Spinal cord (tissue), 10 donors: ENCODE measurements around the gene CCDC149. TPM values are rescaled to one million over a fixed set of nuclear protein-coding genes. Genes with fewer than 3 reads are reported as not detected.
A peak's percentile ranks its signal among the peaks of the same experiment; 100 is the strongest.

Experiments used
- DNase-seq, 6 donors: peaks; one replicate each; pipeline versions ENCODE4 v3.0.0 to v3.0.0-alpha.2; 2013 to 2015; ENCODE audit warnings: low spot score in 6 of 6, low read depth in 4 of 6
- H3K27ac ChIP-seq: one replicate; pipeline ENCODE4 v1.5.1; 2013; ENCODE audit warnings: low read depth, low read length, control low read depth
- H3K27me3 ChIP-seq: one replicate; pipeline ENCODE4 v1.6.1; 2013; ENCODE audit warnings: low read length; ENCODE audit not compliant: control insufficient read depth, insufficient read depth
- H3K36me3 ChIP-seq: one replicate; pipeline ENCODE4 v1.6.1; 2013; ENCODE audit warnings: low read length; ENCODE audit not compliant: control insufficient read depth, insufficient read depth
- H3K4me1 ChIP-seq: one replicate; pipeline ENCODE4 v1.6.1; 2013; ENCODE audit warnings: low read length; ENCODE audit not compliant: control insufficient read depth, insufficient read depth
- H3K4me3 ChIP-seq: one replicate; pipeline ENCODE4 v1.5.1; 2013; ENCODE audit warnings: low read depth, low read length, control low read depth
- H3K9me3 ChIP-seq: one replicate; pipeline ENCODE4 v1.6.1; 2013; ENCODE audit warnings: low read length; ENCODE audit not compliant: control insufficient read depth, insufficient read depth
- WGBS: methylation state at CpG from one replicate; pipeline ENCODE4 v1.1.5; 2013; ENCODE audit warnings: missing lambda C conversion rate; ENCODE audit not compliant: insufficient coverage; 5-methylcytosine and 5-hydroxymethylcytosine counted together
- polyA plus RNA-seq, 2 donors: library from polyadenylated mRNA; unstranded; fragments of 120-200 nt; gene quantifications; one replicate each; pipeline ENCODE4 v1.2.1, GENCODE V29; 2013; ENCODE audit not compliant: insufficient read length in 2 of 2
- total RNA-seq, 2 donors: library from RNA; depleted of rRNA in 1 of 2; stranded (reverse); fragments of 120-200 nt in 1 of 2; fragments of >200 nt in 1 of 2; gene quantifications; one replicate each; pipeline versions ENCODE4 v1.2.3 to v1.2.4, GENCODE V29; 2013 to 2014
- donor health status: healthy.

Gene CCDC149
- total and polyA plus RNA-seq, 4 donors: 15.0 to 27.1 (median 23.3) TPM

GRCh38 chr4:24794916-24795665 lies 117.8 kb downstream of the CCDC149 start, which contains the start of gene SOD3:
TSS of gene SOD3 (plus strand) at chr4:24795573. CDS start at chr4:24799522, 3,949 bp downstream.
- Histone ChIP-seq H3K27ac (no peak within 1 kb of the TSS), H3K4me3 (peak within 1 kb of the TSS; percentile 26), H3K27me3 (peaks cover 30% of the 10 kb centered on the region), H3K4me1 (peaks cover 13% of the 10 kb centered on the region), H3K36me3 (no peaks in the 10 kb centered on the region), H3K9me3 (no peaks in the 10 kb centered on the region)
- 26% methylated on average over 18 of the region's 21 CpGs for WGBS
- DNase-seq: peak in 3 of 6 donors; percentile 20 to 68 (median 37)

GRCh38 chr4:24794480-24794879 lies 118.4 kb downstream of the CCDC149 start:
- Histone ChIP-seq H3K4me3 (no peak overlapping the region), H3K36me3 (no peaks in the 10 kb centered on the region), H3K27ac (no peak overlapping the region), H3K9me3 (no peaks in the 10 kb centered on the region), H3K4me1 (peaks cover 13% of the 10 kb centered on the region), H3K27me3 (peaks cover 26% of the 10 kb centered on the region)
- 83% methylated on average over 8 of the region's 10 CpGs for WGBS
- DNase-seq: no peak

- Histone ChIP-seq H3K4me1 (peaks cover 13% of the 10 kb centered on the region), H3K4me3 (no peak overlapping the region), H3K27ac (no peak overlapping the region), H3K9me3 (no peaks in the 10 kb centered on the region), H3K27me3 (peaks cover 21% of the 10 kb centered on the region), H3K36me3 (no peaks in the 10 kb centered on the region)
- DNase-seq: no peak
- 69% methylated on average over 4 of the region's 4 CpGs for WGBS
Observed at GRCh38 chr4:24794051-24794450, 118.8 kb downstream of the CCDC149 start.

GRCh38 chr4:24793219-24794005 lies 119.4 kb downstream of the CCDC149 start:
- Histone ChIP-seq H3K27ac (no peak overlapping the region), H3K4me1 (peaks cover 13% of the 10 kb centered on the region)
- WGBS: 94% methylated on average over 3 of the region's 8 CpGs

GRCh38 chr4:24792552-24792951 lies 120.3 kb downstream of the CCDC149 start:
- H3K9me3 ChIP-seq: no peaks in the 10 kb centered on the region
- no CpG with 5 or more reads among the region's 4 CpGs for WGBS
- H3K27ac ChIP-seq: no peak overlapping the region
- H3K36me3 ChIP-seq: no peaks in the 10 kb centered on the region
- H3K27me3 ChIP-seq: peaks cover 9% of the 10 kb centered on the region
- peaks cover 13% of the 10 kb centered on the region for H3K4me1 ChIP-seq
- no peak overlapping the region for H3K4me3 ChIP-seq
- DNase-seq: no peak

More at GRCh38 chr4:24793219-24794005, 119.4 kb downstream of the CCDC149 start:
- Histone ChIP-seq H3K9me3 (no peaks in the 10 kb centered on the region), H3K36me3 (no peaks in the 10 kb centered on the region), H3K27me3 (peaks cover 15% of the 10 kb centered on the region), H3K4me3 (no peak overlapping the region)
- DNase-seq: peak in 1 of 6 donors; percentile 22

GRCh38 chr4:24791043-24791442 lies 121.8 kb downstream of the CCDC149 start:
- Histone ChIP-seq H3K27ac (no peak overlapping the region), H3K36me3 (no peaks in the 10 kb centered on the region), H3K27me3 (peaks cover 3% of the 10 kb centered on the region)

GRCh38 chr4:24783506-24783905 lies 129.3 kb downstream of the CCDC149 start:
- 100% methylated on average over 1 of the region's 3 CpGs for WGBS
- Histone ChIP-seq H3K9me3 (no peaks in the 10 kb centered on the region), H3K4me1 (no peaks in the 10 kb centered on the region), H3K36me3 (no peaks in the 10 kb centered on the region), H3K27ac (no peak overlapping the region), H3K4me3 (no peak overlapping the region), H3K27me3 (no peaks in the 10 kb centered on the region)
- DNase-seq: no peak

More at GRCh38 chr4:24791043-24791442, 121.8 kb downstream of the CCDC149 start:
- H3K4me3 ChIP-seq: no peak overlapping the region
- no peaks in the 10 kb centered on the region for H3K9me3 ChIP-seq
- peaks cover 13% of the 10 kb centered on the region for H3K4me1 ChIP-seq
- DNase-seq: no peak

- H3K4me1 ChIP-seq: no peaks in the 10 kb centered on the region
- H3K9me3 ChIP-seq: no peaks in the 10 kb centered on the region
- 25% methylated on average over 1 of the region's 6 CpGs for WGBS
- H3K36me3 ChIP-seq: no peaks in the 10 kb centered on the region
- H3K27ac ChIP-seq: peak overlapping the region; percentile 37
- H3K4me3 ChIP-seq: no peak overlapping the region
- no peaks in the 10 kb centered on the region for H3K27me3 ChIP-seq
- DNase-seq: peak in 2 of 6 donors; percentile 32 to 43
Observed at GRCh38 chr4:24781999-24782745, 130.7 kb downstream of the CCDC149 start.

- no peaks in the 10 kb centered on the region for H3K4me1 ChIP-seq
- 83% methylated on average over 2 of the region's 2 CpGs for WGBS
- no peaks in the 10 kb centered on the region for H3K9me3 ChIP-seq
- no peak overlapping the region for H3K27ac ChIP-seq
- H3K36me3 ChIP-seq: no peaks in the 10 kb centered on the region
- no peak overlapping the region for H3K4me3 ChIP-seq
- no peak for DNase-seq
- H3K27me3 ChIP-seq: no peaks in the 10 kb centered on the region
Observed at GRCh38 chr4:24780936-24781495, 131.8 kb downstream of the CCDC149 start.
